HG03565 (cell line): Measurements from ENCODE around the gene SRSF4.
"Not testable (repeated sequence)": the region's sequence is repeated elsewhere in the genome, so short reads cannot be mapped to it uniquely, and the experiment has no call there.

Experiments used
- ATAC-seq: cut with Tn5 transposase; IDR thresholded peaks from one replicate; pipeline ENCODE4 v1.9.1; 2021; ENCODE audit warnings: mild to moderate bottlenecking, moderate library complexity; ENCODE audit not compliant: unreplicated experiment

Gene SRSF4

GRCh38 chr1:29166291-29166878 lies 15.3 kb downstream of the SRSF4 start:
- no peak for ATAC-seq

- ATAC-seq = no peak
These were observed 17.1 kb downstream of the SRSF4 start for GRCh38 chr1:29164588-29164987.

DNA sequence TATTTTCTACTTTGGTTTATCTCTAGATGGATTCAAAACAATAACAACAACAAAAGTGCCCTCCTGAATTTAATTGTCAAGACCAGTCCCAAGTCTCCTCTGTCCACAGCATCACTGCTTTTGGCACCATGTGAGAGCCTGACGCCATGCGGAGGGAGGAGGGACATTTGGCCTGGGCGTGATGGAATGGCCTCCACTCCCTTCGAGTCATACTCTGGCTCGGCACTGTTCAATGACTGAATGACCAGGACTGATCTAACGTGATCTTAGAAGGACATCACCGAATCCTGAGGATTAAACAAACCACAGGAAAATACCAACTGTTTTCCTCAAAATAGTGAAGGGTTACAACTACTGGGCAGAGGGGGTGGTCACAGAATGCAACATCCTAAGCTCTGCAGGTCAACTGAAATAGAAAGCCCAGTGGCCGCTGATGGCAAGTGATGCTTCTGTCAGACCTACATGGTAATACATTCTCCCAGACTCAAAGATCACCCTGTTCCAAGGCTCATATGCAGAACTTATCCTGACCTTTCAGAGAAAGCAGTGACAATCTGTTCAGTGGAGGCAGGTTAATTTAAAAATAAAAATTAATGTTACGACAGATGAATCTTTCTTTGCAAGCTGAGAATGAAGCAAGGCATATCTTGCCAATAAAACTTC lies 19.1 kb downstream of the SRSF4 start:
- ATAC-seq = no peak

DNA sequence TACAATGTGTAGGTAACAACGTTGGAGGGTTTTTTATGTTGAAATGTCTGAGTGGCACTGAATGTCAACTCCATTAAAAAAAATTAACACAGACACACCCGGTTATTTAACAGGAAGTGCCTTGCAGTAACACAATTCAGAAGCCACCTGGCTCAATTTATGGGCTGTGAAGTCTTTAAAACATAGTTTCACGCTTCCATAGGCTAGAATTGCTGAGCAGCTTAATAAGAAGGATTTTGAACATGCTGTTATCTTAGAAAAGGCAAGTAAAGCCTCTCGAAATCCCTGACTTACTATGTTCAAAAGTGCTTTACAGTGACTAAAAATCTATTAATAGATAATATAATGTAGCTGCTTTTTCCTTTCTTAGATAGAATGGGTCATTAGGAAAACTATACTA lies 19.7 kb downstream of the SRSF4 start:
- ATAC-seq = no peak

- ATAC-seq = no peak
These were observed 21.9 kb downstream of the SRSF4 start for GRCh38 chr1:29159773-29160172.

DNA sequence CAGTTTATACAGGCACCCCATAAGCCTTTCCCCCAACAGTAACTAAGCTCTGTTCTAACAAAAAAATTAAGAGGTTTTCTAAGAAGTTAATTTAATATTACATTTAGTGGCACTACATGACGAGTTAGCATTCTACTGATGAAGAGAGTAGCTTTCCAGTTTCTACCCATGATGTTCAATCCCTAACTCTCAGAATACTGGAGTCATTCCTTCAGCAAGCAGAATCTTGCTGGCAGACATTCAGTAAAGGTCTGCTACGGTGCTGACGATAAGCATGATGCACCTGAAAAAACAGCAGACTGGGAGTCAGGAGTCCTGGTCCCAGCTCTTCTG lies 24.5 kb downstream of the SRSF4 start:
- no peak for ATAC-seq

DNA sequence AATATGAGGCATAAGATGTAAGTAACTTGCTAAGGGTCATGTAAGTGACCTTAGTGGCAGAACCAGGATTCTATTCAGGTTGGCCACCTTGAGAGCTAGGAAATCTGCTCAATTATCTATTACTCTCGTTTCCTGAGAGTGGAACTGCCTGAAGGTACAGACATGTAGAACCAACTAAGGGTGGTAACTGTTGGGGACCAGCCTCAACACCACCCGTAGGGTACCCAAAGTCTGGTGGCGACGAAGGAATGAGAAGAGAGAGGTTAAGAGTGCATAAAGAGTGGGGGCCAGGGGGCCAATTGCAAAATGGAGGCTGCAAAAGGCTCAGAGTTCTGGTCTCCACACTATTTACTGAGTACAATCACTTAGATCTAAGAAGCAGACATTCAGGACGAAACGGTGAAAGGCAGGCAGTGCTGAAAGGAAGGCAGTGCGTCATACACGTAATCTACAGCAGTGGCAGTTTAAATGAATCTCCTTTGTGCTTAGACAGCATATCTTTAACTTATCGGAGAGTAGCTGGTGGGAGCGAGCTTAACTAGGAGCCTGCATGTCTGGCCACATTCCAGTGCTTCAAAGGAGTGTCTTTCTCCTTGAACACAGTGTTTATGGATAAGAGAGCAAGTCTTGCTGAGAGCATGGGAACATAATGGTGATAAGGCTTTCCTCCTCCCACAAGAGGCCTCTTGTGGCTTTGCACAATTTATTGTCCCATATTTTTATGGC lies 25.0 kb downstream of the SRSF4 start:
- ATAC-seq = no peak

GRCh38 chr1:29152046-29152805 lies 29.5 kb downstream of the SRSF4 start:
- ATAC-seq = no peak

- not testable (repeated sequence) for ATAC-seq
These were observed 31.4 kb downstream of the SRSF4 start for GRCh38 chr1:29150346-29150745.

GRCh38 chr1:29148656-29149491 lies 32.8 kb downstream of the SRSF4 start:
- ATAC-seq = no peak

- no peak for ATAC-seq
These were observed 35.8 kb downstream of the SRSF4 start for GRCh38 chr1:29145739-29146437.

DNA sequence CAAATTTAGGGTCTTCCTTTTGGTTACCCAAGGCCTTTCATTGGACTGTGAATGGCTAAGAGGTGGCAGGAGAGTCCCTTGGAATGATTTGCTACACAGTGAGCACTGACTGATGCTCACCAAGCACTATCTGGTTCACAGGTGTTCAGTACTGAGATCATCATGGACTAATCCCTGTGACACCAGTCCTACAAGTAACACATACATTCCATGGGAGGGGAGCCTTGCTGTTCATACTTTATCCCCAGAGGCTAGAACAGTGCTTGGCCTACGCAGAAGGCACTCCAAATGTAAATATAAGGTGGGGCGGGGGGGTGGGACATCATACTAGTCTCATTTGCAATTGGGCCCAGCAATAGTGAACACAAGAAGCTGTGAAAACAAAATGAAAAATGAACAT lies 37.5 kb downstream of the SRSF4 start:
- no peak for ATAC-seq

- no peak for ATAC-seq
These were observed 39.0 kb downstream of the SRSF4 start for GRCh38 chr1:29142714-29143113.

DNA sequence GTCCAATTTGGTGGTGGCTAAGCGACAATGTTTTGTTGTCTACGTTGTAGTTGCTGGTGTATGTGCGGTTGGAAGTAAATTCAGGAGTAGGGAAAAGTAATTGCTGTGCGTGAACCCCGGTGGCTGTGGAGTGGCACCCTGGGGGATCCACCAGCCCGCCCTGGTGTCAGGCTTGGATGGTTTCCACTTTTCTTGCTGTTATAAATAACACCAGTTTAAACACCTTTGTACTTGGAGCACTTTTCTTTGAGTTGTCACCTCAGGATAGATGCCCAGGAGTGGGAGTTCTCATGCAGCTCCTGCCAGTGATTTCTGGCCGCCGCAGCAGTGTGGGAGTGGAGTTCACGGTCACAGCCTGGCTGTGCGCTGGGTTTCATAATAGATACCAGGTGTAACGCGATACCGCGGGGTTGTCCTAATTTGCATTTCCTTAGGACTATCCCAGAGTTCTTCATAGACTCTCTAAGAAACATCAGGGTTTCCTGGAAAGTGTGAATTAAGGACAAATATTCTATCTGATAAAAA lies 45.2 kb downstream of the SRSF4 start:
- ATAC-seq = no peak

DNA sequence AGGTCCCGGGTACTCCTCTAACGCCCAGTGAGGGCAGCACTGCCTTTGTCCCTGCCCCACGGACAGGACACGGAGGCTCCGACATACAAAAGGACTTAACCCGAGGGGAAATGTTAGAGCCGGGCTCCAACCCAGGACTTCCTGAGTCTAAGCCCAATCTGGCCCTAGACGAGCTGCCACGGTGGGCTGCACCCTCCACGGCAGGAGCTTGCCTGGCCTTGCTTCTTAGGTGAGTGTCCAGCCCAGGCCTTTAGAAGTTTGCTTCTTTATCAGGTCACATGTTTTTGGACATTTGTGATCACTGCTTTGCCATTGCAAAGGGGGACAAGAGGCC lies 47.0 kb downstream of the SRSF4 start:
- no peak for ATAC-seq

DNA sequence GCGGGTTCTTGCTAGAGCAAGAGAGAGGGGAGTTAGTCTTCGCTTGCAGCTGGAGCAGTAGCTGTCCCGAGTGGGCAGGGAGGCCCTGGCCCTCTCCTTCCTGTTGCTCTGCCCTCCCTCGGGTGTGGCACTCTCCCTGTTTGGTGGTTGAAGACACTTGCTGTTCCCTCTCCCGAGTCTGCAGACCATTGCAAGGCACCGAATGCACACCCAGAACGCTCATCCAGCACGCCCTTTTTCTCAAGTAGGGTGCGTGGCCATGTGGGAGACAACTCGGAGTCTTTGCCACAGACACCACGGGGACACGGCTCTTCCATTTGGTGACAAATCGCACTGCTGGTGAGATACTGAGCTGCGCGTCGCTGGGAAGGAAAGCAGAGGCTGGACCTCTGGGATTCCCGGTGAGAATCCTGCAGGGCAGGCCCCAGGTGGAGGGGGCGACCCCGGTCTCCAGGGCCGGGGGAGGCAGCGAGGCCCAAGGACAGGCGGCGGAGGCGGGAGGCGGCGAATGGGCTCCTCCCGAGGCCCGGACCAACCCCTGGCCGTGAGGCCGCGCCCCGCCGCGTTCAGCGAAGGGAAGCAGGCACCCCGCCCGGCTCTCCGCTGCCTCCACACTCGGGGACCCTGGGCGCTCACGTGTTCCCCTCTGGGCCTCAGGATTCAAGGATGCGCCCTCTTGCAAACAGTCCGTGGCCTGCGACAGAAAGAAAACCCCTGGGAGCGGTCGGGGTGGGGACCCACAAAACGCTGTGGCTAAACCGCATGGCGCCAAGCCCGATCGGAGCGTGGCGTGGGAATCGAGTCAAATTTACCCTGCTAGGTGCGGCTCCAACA lies 47.6 kb downstream of the SRSF4 start:
- ATAC-seq = no peak

DNA sequence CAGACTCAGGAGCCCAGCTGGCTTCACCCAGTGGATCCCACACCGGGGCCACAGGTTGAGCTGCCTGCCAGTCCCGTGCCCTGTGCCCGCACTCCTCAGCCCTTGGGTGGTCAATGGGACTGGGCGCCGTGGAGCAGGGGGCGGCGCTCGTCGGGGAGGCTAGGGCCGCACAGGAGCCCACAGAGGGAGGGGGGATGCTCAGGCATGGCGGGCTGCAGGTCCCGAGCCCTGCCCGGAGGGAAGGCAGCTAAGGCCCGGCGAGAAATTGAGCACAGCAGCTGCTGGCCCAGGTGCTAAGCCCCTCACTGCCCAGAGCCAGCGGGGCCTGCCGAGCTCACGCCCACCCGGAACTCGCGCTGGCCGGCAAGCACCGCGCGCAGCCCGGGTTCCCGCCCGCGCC lies 50.6 kb downstream of the SRSF4 start:
- ATAC-seq = not testable (repeated sequence)

DNA sequence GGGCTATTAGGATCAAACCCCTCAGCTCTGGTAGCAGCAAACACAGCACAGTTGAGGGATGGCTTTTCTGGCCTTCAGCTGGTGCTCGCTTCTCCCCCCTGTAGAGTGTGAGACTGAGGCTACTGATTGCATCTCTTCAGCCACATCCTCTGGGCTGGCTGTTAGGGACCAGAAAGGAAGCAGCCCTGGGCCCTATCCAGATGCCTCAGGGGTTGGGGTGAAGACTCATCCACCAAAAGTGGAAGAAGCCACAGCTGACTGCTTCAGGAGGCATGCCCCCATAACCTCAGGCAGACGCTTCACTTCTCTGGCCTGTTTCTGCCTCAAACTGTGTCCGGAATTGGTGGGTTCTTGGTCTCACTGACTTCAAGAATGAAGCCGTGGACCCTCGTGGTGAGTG lies 51.8 kb downstream of the SRSF4 start:
- no peak for ATAC-seq

GRCh38 chr1:29128739-29129138 lies 53.0 kb downstream of the SRSF4 start:
- ATAC-seq = no peak
